IMR-90 (cell line): Measurements from ENCODE around the gene CD34. TPM values are rescaled to one million over a fixed set of nuclear protein-coding genes. Genes with fewer than 3 reads are reported as not detected.

Experiments
- ATAC-seq: fragments of 200-7000 bp; cut with Tn5 transposase; 2 replicates; pipeline ENCODE4 v1.9.1; 2020; ENCODE audit warnings: low read depth, mild to moderate bottlenecking, moderate library complexity
- BruUV-seq: library from RNA; stranded (reverse); fragments of 400-500 nt; replicated peaks from 2 replicates; lab custom pipeline; 2021; lab: Mats Ljungman, UMichigan
- CTCF ChIA-PET: fragments of 300-600 bp; formaldehyde crosslinking; extraction: SDS; loops from one replicate; lab custom pipeline; 2021; ENCODE audit warnings: antibody characterized with exemption; lab: Yijun Ruan, JAX
- POLR2A ChIA-PET: fragments of 300-600 bp; sonication (Branson Sonifier 250); formaldehyde crosslinking; loops from one replicate; lab custom pipeline; 2022; ENCODE audit warnings: antibody characterized with exemption; ENCODE audit not compliant: unreplicated experiment; lab: Charles Lee
- DNase-seq: peaks from one replicate; pipeline ENCODE4 v3.0.0; 2013
- H2AFZ ChIP-seq: replicated peaks from 2 replicates; pipeline ENCODE3; 2013; ENCODE audit warnings: low read length, mild to moderate bottlenecking; ENCODE audit not compliant: poor library complexity
- H2AK5ac ChIP-seq: 2 replicates; pipeline ENCODE4 v1.6.1; 2013; ENCODE audit warnings: low read depth, low read length, inconsistent platforms
- H2AK9ac ChIP-seq: replicated peaks from 2 replicates; pipeline ENCODE3; 2013; ENCODE audit warnings: mild to moderate bottlenecking, low read depth, low read length, moderate library complexity; ENCODE audit not compliant: poor library complexity
- H2BK120ac ChIP-seq: 2 replicates; pipeline ENCODE4 v1.6.1; 2013; ENCODE audit warnings: low read depth, low read length, inconsistent platforms
- H2BK15ac ChIP-seq: 3 replicates; pipeline ENCODE4 v1.6.1; 2013; ENCODE audit warnings: low read depth, low read length, inconsistent platforms
- H2BK20ac ChIP-seq: 2 replicates; pipeline ENCODE4 v1.6.1; 2013; ENCODE audit warnings: low read depth, mild to moderate bottlenecking, inconsistent platforms, low read length, moderate library complexity
- H2BK5ac ChIP-seq: 2 replicates; pipeline ENCODE4 v1.6.1; 2013; ENCODE audit warnings: mild to moderate bottlenecking, low read depth, low read length, inconsistent platforms; ENCODE audit not compliant: poor library complexity, severe bottlenecking
- H3K14ac ChIP-seq: replicated peaks from 2 replicates; pipeline ENCODE4 v1.6.1; 2013; ENCODE audit warnings: low read depth, low read length, inconsistent platforms
- H3K18ac ChIP-seq: 2 replicates; pipeline ENCODE4 v1.6.1; 2013; ENCODE audit warnings: low read depth, low read length, control low read depth
- H3K23ac ChIP-seq: 2 replicates; pipeline ENCODE4 v1.6.1; 2013; ENCODE audit warnings: low read depth, low read length, inconsistent platforms
- H3K27ac ChIP-seq: 2 replicates; pipeline ENCODE4 v1.5.1; 2013; ENCODE audit warnings: mild to moderate bottlenecking, control low read depth, low read length; ENCODE audit not compliant: insufficient read depth
- H3K27me3 ChIP-seq: 2 replicates; pipeline ENCODE4 v1.6.1; 2013; ENCODE audit warnings: low read length; ENCODE audit not compliant: control insufficient read depth, insufficient read depth
- H3K36me3 ChIP-seq: 2 replicates; pipeline ENCODE4 v1.6.1; 2013; ENCODE audit warnings: low read length, mixed read lengths; ENCODE audit not compliant: control insufficient read depth, insufficient read depth
- H3K4ac ChIP-seq: 2 replicates; pipeline ENCODE4 v1.6.1; 2013; ENCODE audit warnings: low read depth, low read length, inconsistent platforms
- H3K4me1 ChIP-seq: 2 replicates; pipeline ENCODE4 v1.6.1; 2013; ENCODE audit warnings: low read length, mixed read lengths; ENCODE audit not compliant: control insufficient read depth, insufficient read depth
- H3K4me2 ChIP-seq: 2 replicates; pipeline ENCODE4 v1.6.1; 2013; ENCODE audit warnings: low read depth, mild to moderate bottlenecking, control low read depth, low read length, moderate library complexity
- H3K4me3 ChIP-seq: 2 replicates; pipeline ENCODE4 v1.5.1; 2013; ENCODE audit warnings: low read depth, mild to moderate bottlenecking, control low read depth, low read length, moderate library complexity; ENCODE audit not compliant: insufficient read depth
- H3K56ac ChIP-seq: 2 replicates; pipeline ENCODE4 v1.6.1; 2013; ENCODE audit warnings: low read length, inconsistent platforms; ENCODE audit not compliant: insufficient read depth; ENCODE audit errors: extremely low read depth
- H3K79me1 ChIP-seq, 2 experiments: 2 replicates each; pipeline ENCODE4 v1.6.1; 2013; ENCODE audit warnings: low read length in 2 of 2, inconsistent platforms in 1 of 2, low read depth in 1 of 2
- H3K9ac ChIP-seq: 2 replicates; pipeline ENCODE4 v1.6.1; 2013; ENCODE audit warnings: low read depth, low read length, control low read depth
- H3K9me1 ChIP-seq: 2 replicates; pipeline ENCODE4 v1.6.1; 2013; ENCODE audit warnings: low read length, inconsistent platforms; ENCODE audit not compliant: insufficient read depth
- H3K9me3 ChIP-seq: 2 replicates; pipeline ENCODE4 v1.6.1; 2013; ENCODE audit warnings: low read length; ENCODE audit not compliant: control insufficient read depth, insufficient read depth
- H4K20me1 ChIP-seq: 2 replicates; pipeline ENCODE4 v1.6.1; 2013; ENCODE audit warnings: low read length, inconsistent platforms; ENCODE audit not compliant: insufficient read depth
- H4K5ac ChIP-seq: 2 replicates; pipeline ENCODE4 v1.6.1; 2013; ENCODE audit warnings: mild to moderate bottlenecking, low read depth, low read length, control low read depth
- H4K8ac ChIP-seq, 2 experiments: 2 replicates each; pipeline ENCODE4 v1.6.1; 2013; ENCODE audit warnings: low read depth in 2 of 2, low read length in 2 of 2, control low read depth in 1 of 2, inconsistent platforms in 1 of 2
- H4K91ac ChIP-seq: 2 replicates; pipeline ENCODE4 v1.6.1; 2013; ENCODE audit warnings: low read depth, low read length, inconsistent platforms; ENCODE audit not compliant: insufficient read depth
- BHLHE40 ChIP-seq: fragments of 150-350 bp; IDR thresholded peaks from 2 replicates; pipeline ENCODE4 v1.6.1; 2016; ENCODE audit warnings: mild to moderate bottlenecking, low read depth, low read length
- CEBPB ChIP-seq: IDR thresholded peaks from 2 replicates; pipeline ENCODE4 v1.6.1; 2012; ENCODE audit warnings: low read depth, low read length, improper control_type of control experiment
- CHD1 ChIP-seq: IDR thresholded peaks from 2 replicates; pipeline ENCODE4 v1.6.1; 2012; ENCODE audit warnings: low read depth, low read length, improper control_type of control experiment
- CTCF ChIP-seq: conservative IDR thresholded peaks from 2 replicates; pipeline ENCODE4 v1.5.1; 2012; ENCODE audit warnings: mild to moderate bottlenecking, low read depth, low read length, improper control_type of control experiment
- ELK1 ChIP-seq: fragments of 150-350 bp; IDR thresholded peaks from 2 replicates; pipeline ENCODE4 v1.6.1; 2016; ENCODE audit warnings: low read depth, mild to moderate bottlenecking, low read length, moderate library complexity, borderline replicate concordance
- FOS ChIP-seq: fragments of 150-350 bp; IDR thresholded peaks from 2 replicates; pipeline ENCODE4 v1.6.1; 2016; ENCODE audit warnings: low read depth, low read length
- MAFK ChIP-seq: IDR thresholded peaks from 2 replicates; pipeline ENCODE4 v1.6.1; 2012; ENCODE audit warnings: low read depth, low read length, improper control_type of control experiment
- MAZ ChIP-seq: IDR thresholded peaks from 2 replicates; pipeline ENCODE4 v1.6.1; 2012; ENCODE audit warnings: low read depth, mild to moderate bottlenecking, low read length, improper control_type of control experiment, moderate library complexity, borderline replicate concordance
- MXI1 ChIP-seq: IDR thresholded peaks from 2 replicates; pipeline ENCODE4 v1.6.1; 2012; ENCODE audit warnings: low read depth, mild to moderate bottlenecking, low read length, moderate library complexity, borderline replicate concordance
- NFE2L2 ChIP-seq: fragments of 150-350 bp; IDR thresholded peaks from 2 replicates; pipeline ENCODE4 v1.6.1; 2016; ENCODE audit warnings: low read depth, mild to moderate bottlenecking, low read length
- POLR2A ChIP-seq: IDR thresholded peaks from 2 replicates; pipeline ENCODE4 v1.6.1; 2012; ENCODE audit warnings: mild to moderate bottlenecking, low read depth, low read length
- RAD21 ChIP-seq: IDR thresholded peaks from 2 replicates; pipeline ENCODE4 v1.6.1; 2012; ENCODE audit warnings: low read length, improper control_type of control experiment
- RCOR1 ChIP-seq: IDR thresholded peaks from 2 replicates; pipeline ENCODE4 v1.6.1; 2012; ENCODE audit warnings: mild to moderate bottlenecking, low read length, improper control_type of control experiment; ENCODE audit not compliant: insufficient replicate concordance
- RFX5 ChIP-seq: IDR thresholded peaks from 2 replicates; pipeline ENCODE4 v1.8.0; 2012; ENCODE audit warnings: low read depth, mild to moderate bottlenecking, low read length, moderate library complexity
- SMC3 ChIP-seq: fragments of 150-350 bp; IDR thresholded peaks from 2 replicates; pipeline ENCODE4 v1.6.1; 2016; ENCODE audit warnings: low read depth, mild to moderate bottlenecking, antibody characterized with exemption, low read length, moderate library complexity
- USF2 ChIP-seq: fragments of 150-350 bp; IDR thresholded peaks from 2 replicates; pipeline ENCODE4 v1.6.1; 2017; ENCODE audit warnings: mild to moderate bottlenecking, antibody characterized with exemption, low read length, low read depth
- WGBS, 2 experiments: methylation state at CpG; one replicate each; pipeline versions ENCODE4 v1.1.5 to v1.1.7; 2013; ENCODE audit warnings: missing lambda C conversion rate in 2 of 2; ENCODE audit not compliant: insufficient read length in 1 of 2; ENCODE audit errors: extremely low coverage in 2 of 2; 5-methylcytosine and 5-hydroxymethylcytosine counted together
- dilution Hi-C: fragments of 300-500 bp; cut with HindIII; formaldehyde crosslinking; loops from one replicate; pipeline ENCODE4 v1.14.3; 2018; ENCODE audit warnings: low sequenced_read_pairs; ENCODE audit not compliant: unreplicated experiment
- in situ Hi-C: fragments of 300-500 bp; cut with MboI; formaldehyde crosslinking; loops from 3 replicates; pipeline ENCODE4 v1.14.3; 2019; ENCODE audit warnings: low sequenced_read_pairs, inconsistent platforms, mixed read lengths
- intact Hi-C: fragments of 100-400 bp; cut with micrococcal nuclease; formaldehyde crosslinking; loops from 2 replicates; pipeline ENCODE4 v1.10.0; 2022
- polyA plus RNA-seq, 3 experiments: library from polyadenylated mRNA; depleted of rRNA; stranded (reverse); fragments of >200 nt; gene quantifications; 2 replicates each; pipeline ENCODE4 v1.2.3, GENCODE V29; 2012; ENCODE audit warnings: low replicate concordance in 1 of 3
- total RNA-seq: library from RNA; depleted of rRNA; stranded (reverse); fragments of >200 nt; gene quantifications from 2 replicates; pipeline ENCODE4 v1.2.3, GENCODE V29; 2012

CD34 gene
- total and polyA plus RNA-seq, 2 of the 4 experiments (the other 2 are of a cell fraction) = 0.14 TPM; not detected in 1

- H2AK9ac ChIP-seq = no peak overlapping the region
- no peak overlapping the region for H3K4me2 ChIP-seq
- no peak overlapping the region for H3K18ac ChIP-seq
- no peak overlapping the region for H2BK15ac ChIP-seq
- ATAC-seq (no peak), DNase-seq (no peak)
- dilution Hi-C loops = no loop called here
- no peak overlapping the region for H2AK5ac ChIP-seq
- intact Hi-C loops = no loop called here
- peaks cover 4% of the 10 kb centered on the region for H3K9me1 ChIP-seq
- H3K27ac ChIP-seq = no peak overlapping the region
- no peaks in the 10 kb centered on the region for H3K9me3 ChIP-seq
- in situ Hi-C loops = no loop called here
- WGBS, 2 experiments = 72% methylated on average over 4 of the region's 7 CpGs; no CpG with 5 or more reads in 1 of the 2 experiments
- H3K4me3 ChIP-seq = no peak overlapping the region
- CTCF ChIA-PET = no interaction called here
- H3K36me3 ChIP-seq = no peaks in the 10 kb centered on the region
- H3K23ac ChIP-seq = no peak overlapping the region
- H3K79me1 ChIP-seq = peaks cover 3 to 17% of the 10 kb centered on the region in 2 experiments; a peak in 2 of 4 replicates
- H4K91ac ChIP-seq = no peak overlapping the region
- no peak overlapping the region for H2AFZ ChIP-seq
- no peak overlapping the region for H2BK120ac ChIP-seq
- H4K8ac ChIP-seq = no peak overlapping the region
- no peak overlapping the region for H2BK5ac ChIP-seq
- H3K27me3 ChIP-seq = no peaks in the 10 kb centered on the region
- no peak overlapping the region for H3K56ac ChIP-seq
- BruUV-seq = no TSS peak
- TF ChIP-seq ELK1 = no peak
- no peak for TF ChIP-seq CEBPB
- no peak for TF ChIP-seq MAFK
- TF ChIP-seq MXI1 = no peak
- no peak for TF ChIP-seq RAD21
- TF ChIP-seq RCOR1 = no peak
- TF ChIP-seq FOS = no peak
- TF ChIP-seq CTCF = no peak
- TF ChIP-seq USF2 = no peak
- no peak for TF ChIP-seq SMC3
- TF ChIP-seq RFX5 = no peak
- no peak for TF ChIP-seq MAZ
- TF ChIP-seq CHD1 = no peak
- no peak for TF ChIP-seq BHLHE40
- no peak for TF ChIP-seq POLR2A
- TF ChIP-seq NFE2L2 = no peak
- H3K14ac ChIP-seq = no peak overlapping the region
- no peaks in the 10 kb centered on the region for H4K20me1 ChIP-seq
- peaks cover 3% of the 10 kb centered on the region for H3K4me1 ChIP-seq
- no peak overlapping the region for H3K4ac ChIP-seq
- H2BK20ac ChIP-seq = no peak overlapping the region
- no peak overlapping the region for H4K5ac ChIP-seq
- H3K9ac ChIP-seq = no peak overlapping the region
- POLR2A ChIA-PET = no interaction called here
These were observed 76.8 kb downstream of the CD34 start for GRCh38 chr1:207833956-207834660.
